IPS-15b (cell line): Measurements from ENCODE around the gene UAP1L1.
A peak's percentile ranks its signal among the peaks of the same experiment; 100 is the strongest.

Source experiments
- H3K27me3 ChIP-seq: one replicate; pipeline ENCODE4 v1.6.1; 2013; ENCODE audit warnings: low read length; ENCODE audit not compliant: control insufficient read depth, insufficient read depth
- H3K36me3 ChIP-seq: one replicate; pipeline ENCODE4 v1.6.1; 2013; ENCODE audit warnings: low read length; ENCODE audit not compliant: control insufficient read depth, insufficient read depth
- H3K4me1 ChIP-seq: one replicate; pipeline ENCODE4 v1.6.1; 2013; ENCODE audit warnings: mild to moderate bottlenecking, low read length; ENCODE audit not compliant: control insufficient read depth, insufficient read depth
- H3K4me3 ChIP-seq: one replicate; pipeline ENCODE4 v1.5.1; 2013; ENCODE audit warnings: low read depth, low read length
- H3K9ac ChIP-seq: one replicate; pipeline ENCODE4 v1.6.1; 2013; ENCODE audit warnings: low read depth, mild to moderate bottlenecking, low read length
- H3K9me3 ChIP-seq: one replicate; pipeline ENCODE4 v1.6.1; 2013; ENCODE audit warnings: mild to moderate bottlenecking, low read length; ENCODE audit not compliant: control insufficient read depth, insufficient read depth

Gene UAP1L1

GRCh38 chr9:137064880-137065164 is 12.5 kb upstream of the UAP1L1 start:
- H3K4me1 ChIP-seq = no peaks in the 10 kb centered on the region
- no peaks in the 10 kb centered on the region for H3K9me3 ChIP-seq
- peaks cover 10% of the 10 kb centered on the region for H3K36me3 ChIP-seq
- no peak overlapping the region for H3K4me3 ChIP-seq
- H3K27me3 ChIP-seq = peaks cover 7% of the 10 kb centered on the region
- no peak overlapping the region for H3K9ac ChIP-seq

DNA sequence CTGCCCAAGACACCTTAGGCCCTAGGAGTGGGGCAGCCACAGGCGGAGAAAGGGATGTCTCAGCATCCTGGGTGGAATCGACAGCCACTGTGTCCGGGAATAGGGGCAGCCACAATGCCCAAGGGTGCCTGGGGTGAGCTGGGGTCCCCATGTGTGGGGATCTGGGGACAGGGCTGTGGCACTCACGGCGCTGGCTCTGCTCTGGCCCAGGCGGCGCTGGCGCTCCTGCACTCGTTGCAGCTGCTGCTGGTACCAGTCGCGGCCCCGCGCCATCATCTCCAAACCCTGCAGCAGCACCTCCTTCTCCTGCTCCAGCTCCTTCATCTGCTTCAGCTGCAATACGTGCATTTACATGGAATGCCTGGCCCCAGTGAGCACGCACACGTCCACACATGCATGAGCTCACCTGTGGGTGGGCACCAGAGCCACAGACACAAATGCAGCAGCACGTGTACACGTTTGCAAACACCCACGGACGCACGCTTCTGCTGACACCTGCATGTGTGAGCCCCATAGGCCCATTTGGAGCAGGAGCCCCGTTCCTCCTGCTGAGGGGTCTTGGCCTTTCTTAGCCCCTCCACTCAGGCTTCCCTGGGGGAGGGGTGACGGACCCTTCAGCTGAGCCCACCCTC is 11.9 kb upstream of the UAP1L1 start:
- no peak overlapping the region for H3K4me3 ChIP-seq
- no peaks in the 10 kb centered on the region for H3K4me1 ChIP-seq
- H3K9ac ChIP-seq = no peak overlapping the region
- peaks cover 10% of the 10 kb centered on the region for H3K36me3 ChIP-seq
- H3K9me3 ChIP-seq = no peaks in the 10 kb centered on the region
- H3K27me3 ChIP-seq = peaks cover 7% of the 10 kb centered on the region

GRCh38 chr9:137066096-137066861 is 11.0 kb upstream of the UAP1L1 start:
- H3K27me3 ChIP-seq = peaks cover 8% of the 10 kb centered on the region
- H3K9me3 ChIP-seq = no peaks in the 10 kb centered on the region
- H3K9ac ChIP-seq = no peak overlapping the region
- no peaks in the 10 kb centered on the region for H3K4me1 ChIP-seq
- peaks cover 10% of the 10 kb centered on the region for H3K36me3 ChIP-seq
- H3K4me3 ChIP-seq = no peak overlapping the region

GRCh38 chr9:137067860-137068538 is 9.3 kb upstream of the UAP1L1 start:
- H3K9me3 ChIP-seq = no peaks in the 10 kb centered on the region
- no peak overlapping the region for H3K9ac ChIP-seq
- peaks cover 11% of the 10 kb centered on the region for H3K27me3 ChIP-seq
- no peak overlapping the region for H3K4me3 ChIP-seq
- H3K36me3 ChIP-seq = peaks cover 10% of the 10 kb centered on the region
- H3K4me1 ChIP-seq = no peaks in the 10 kb centered on the region

- no peaks in the 10 kb centered on the region for H3K9me3 ChIP-seq
- peaks cover 11% of the 10 kb centered on the region for H3K27me3 ChIP-seq
- H3K9ac ChIP-seq = no peak overlapping the region
- H3K36me3 ChIP-seq = peaks cover 10% of the 10 kb centered on the region
- no peaks in the 10 kb centered on the region for H3K4me1 ChIP-seq
- peak overlapping the region; percentile 66 for H3K4me3 ChIP-seq
Observed at GRCh38 chr9:137068539-137069507, 8.5 kb upstream of the UAP1L1 start.

DNA sequence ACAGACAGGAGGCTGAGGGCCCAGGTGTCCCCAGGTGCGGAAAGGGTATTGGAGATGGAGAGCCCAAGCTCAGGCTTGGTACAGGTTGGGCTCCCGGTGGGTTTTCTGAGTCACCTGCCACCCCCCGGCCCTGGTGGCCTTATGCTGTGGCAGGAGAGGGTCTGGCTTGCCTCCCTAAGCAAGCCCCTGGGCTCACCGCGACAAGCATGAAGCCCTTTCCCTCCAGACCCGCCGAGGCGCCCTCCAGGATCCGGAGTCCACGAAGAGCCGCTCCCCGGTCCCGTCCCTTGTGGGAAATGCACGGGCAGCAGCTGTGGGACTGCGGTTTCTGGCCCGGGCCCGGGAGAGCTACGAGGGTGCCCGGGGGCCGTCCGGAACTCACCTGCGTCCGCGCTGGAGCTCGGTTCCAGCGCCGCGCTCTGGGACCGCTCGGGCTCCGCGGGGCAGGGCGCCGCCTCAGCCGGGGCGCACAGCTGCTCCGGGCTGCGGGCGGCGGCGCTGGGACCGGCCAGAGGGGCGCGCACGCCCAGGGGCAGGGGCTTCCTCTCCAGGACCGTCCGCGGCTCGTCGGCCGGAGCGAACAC is 7.7 kb upstream of the UAP1L1 start:
- Histone ChIP-seq H3K9me3 (no peaks in the 10 kb centered on the region), H3K9ac (peak overlapping the region; percentile 47), H3K27me3 (peaks cover 11% of the 10 kb centered on the region), H3K4me3 (peak overlapping the region; percentile 66), H3K36me3 (peaks cover 10% of the 10 kb centered on the region), H3K4me1 (no peaks in the 10 kb centered on the region)

DNA sequence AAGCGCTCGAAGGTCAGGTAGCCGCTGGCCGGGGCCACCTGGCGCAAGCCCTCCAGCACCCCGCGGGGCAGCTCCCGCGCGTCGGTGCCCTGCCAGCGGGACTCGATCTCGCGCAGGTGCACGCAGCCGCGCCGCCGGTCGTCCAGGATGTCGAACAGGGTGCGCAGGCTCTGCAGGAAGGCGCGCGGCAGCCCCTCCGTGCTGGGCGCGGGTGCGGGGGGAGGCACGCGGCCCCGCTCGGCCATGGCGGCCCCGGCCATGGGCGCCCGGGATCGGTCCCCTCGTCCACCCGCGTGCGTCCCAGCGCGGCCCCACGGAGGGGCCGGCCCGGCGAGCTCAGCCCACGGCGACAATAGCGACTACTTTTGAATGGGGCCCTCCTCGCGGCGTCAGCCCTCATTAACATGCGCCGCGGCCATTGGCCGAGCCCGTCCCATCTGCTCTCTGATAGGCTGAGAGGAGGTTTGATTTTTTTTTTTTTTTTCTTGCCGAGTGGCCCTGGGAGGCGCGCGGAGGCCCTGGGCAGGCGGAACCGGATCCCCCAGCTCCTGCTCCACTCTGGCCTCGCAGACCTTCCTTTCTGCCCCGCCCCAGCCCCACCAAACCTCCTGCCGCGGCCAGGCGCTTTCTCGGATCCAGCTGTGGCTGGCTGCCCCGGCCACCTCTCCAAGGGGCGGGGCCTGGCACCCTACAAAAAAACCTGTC is 7.0 kb upstream of the UAP1L1 start, which contains the start of gene SAPCD2:
TSS of gene SAPCD2 (minus strand) at position 357 of the 705 bp plus-strand sequence. CDS start at position 260, 97 bp downstream.
- no peaks in the 10 kb centered on the region for H3K9me3 ChIP-seq
- H3K4me1 ChIP-seq = peaks cover 5% of the 10 kb centered on the region
- H3K36me3 ChIP-seq = peaks cover 5% of the 10 kb centered on the region
- H3K9ac ChIP-seq = peak within 1 kb of the TSS; percentile 47
- peak within 1 kb of the TSS; percentile 66 for H3K4me3 ChIP-seq
- H3K27me3 ChIP-seq = peaks cover 11% of the 10 kb centered on the region

DNA sequence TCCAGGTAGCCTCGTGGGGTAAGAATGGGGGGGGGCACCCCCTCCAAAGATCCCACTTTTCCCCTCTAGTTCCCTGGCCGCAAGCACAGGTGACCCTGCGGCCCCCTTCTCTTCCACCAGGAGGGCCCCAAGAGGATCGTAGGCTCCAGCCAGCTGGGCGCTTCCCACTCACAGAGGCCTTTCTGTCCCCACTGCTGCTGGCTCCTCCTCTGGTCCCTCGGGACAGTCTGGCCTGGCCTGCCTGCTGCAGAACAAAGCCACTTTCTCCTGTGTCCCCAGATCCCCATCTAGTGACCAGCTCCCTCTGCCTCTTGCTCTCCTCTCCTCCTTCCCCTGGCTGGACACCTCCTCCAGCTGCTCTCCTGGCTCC is 6.4 kb upstream of the UAP1L1 start:
- H3K27me3 ChIP-seq = peaks cover 11% of the 10 kb centered on the region
- no peak overlapping the region for H3K9ac ChIP-seq
- no peaks in the 10 kb centered on the region for H3K9me3 ChIP-seq
- H3K4me1 ChIP-seq = peaks cover 6% of the 10 kb centered on the region
- H3K4me3 ChIP-seq = peak overlapping the region; percentile 49
- H3K36me3 ChIP-seq = peaks cover 5% of the 10 kb centered on the region

DNA sequence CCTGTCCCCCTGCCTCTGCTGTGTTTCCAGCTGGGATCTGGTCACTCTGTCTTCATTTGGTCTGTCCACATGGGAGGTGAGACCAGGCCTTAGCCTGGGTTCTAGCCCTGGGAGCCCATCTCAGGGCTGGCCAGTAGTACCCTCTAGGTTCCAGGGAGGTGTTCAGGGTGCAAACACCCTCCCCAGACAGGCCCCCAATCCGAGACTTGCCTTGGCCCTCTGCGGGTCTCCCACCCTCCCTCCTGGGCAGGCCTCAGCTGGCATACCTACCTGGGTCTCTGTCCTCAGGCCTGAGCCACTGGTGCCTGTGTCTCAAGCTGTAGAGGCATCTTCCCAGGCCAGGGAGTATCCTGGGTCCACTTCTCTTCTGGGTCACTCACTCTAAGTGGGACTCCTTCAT is 6.0 kb upstream of the UAP1L1 start:
- Histone ChIP-seq H3K4me1 (peaks cover 6% of the 10 kb centered on the region), H3K27me3 (peaks cover 11% of the 10 kb centered on the region), H3K36me3 (peaks cover 5% of the 10 kb centered on the region), H3K9ac (no peak overlapping the region), H3K4me3 (peak overlapping the region; percentile 49), H3K9me3 (no peaks in the 10 kb centered on the region)

GRCh38 chr9:137073992-137074399 is 3.3 kb upstream of the UAP1L1 start:
- Histone ChIP-seq H3K4me1 (peaks cover 6% of the 10 kb centered on the region), H3K4me3 (no peak overlapping the region), H3K9me3 (no peaks in the 10 kb centered on the region), H3K27me3 (peaks cover 20% of the 10 kb centered on the region), H3K36me3 (no peaks in the 10 kb centered on the region), H3K9ac (no peak overlapping the region)
